Measurements from ENCODE around the gene CES4A. TPM values are rescaled to one million over a fixed set of nuclear protein-coding genes. Genes with fewer than 3 reads are reported as not detected.

CES4A gene
- total RNA-seq, 1 donor from 2014 or later = 4.6 TPM

DNA sequence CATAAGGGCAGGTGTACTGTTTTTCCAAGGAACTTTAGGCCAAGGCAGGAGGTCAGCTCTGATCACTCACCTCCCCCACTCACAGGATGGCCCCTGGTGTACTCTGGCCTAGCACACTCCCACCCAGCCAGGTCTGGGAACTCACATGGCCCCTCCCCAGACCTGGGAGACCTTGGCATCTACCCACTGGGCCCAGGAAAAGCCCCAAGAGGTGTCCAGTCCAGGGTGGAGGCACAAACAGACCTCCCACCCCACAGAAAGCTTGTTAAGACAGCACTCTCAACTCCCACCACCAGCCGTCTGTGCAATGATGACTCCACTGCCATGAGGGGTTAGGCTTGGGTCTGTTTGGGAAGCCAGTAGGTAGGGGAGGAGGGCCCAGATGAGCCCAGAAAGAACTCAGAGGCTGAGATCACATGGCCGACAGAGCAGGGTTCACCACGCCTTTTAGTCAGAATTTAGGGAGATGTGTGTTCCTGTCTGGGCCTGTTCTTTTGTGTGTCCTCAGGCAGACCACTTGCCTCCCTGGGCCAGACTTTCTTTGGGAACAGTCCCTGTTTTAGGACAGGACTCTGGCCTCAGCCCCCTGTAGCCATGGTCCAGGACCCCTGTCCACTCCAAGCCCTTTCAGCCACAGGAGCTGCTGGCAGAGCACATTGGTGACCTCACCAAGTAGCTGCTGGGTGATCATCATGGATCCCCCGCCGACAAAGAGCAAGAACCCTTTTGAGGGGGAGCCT, 28.5 kb downstream of the CES4A start:
- DNase-seq (ENCODE audit: low spot score, unreplicated experiment) = no peak
- H3K9me3 Mint-ChIP-seq (ENCODE audit: low read depth) = no peaks in the 10 kb centered on the region
- H3K27ac Mint-ChIP-seq = no peak overlapping the region
- H3K4me3 Mint-ChIP-seq (ENCODE audit: low read depth) = no peak overlapping the region
- no peaks in the 10 kb centered on the region for H3K36me3 Mint-ChIP-seq (ENCODE audit: insufficient read depth)
- H3K27me3 Mint-ChIP-seq = peaks cover 34% of the 10 kb centered on the region
- TF ChIP-seq, protein P1, sequence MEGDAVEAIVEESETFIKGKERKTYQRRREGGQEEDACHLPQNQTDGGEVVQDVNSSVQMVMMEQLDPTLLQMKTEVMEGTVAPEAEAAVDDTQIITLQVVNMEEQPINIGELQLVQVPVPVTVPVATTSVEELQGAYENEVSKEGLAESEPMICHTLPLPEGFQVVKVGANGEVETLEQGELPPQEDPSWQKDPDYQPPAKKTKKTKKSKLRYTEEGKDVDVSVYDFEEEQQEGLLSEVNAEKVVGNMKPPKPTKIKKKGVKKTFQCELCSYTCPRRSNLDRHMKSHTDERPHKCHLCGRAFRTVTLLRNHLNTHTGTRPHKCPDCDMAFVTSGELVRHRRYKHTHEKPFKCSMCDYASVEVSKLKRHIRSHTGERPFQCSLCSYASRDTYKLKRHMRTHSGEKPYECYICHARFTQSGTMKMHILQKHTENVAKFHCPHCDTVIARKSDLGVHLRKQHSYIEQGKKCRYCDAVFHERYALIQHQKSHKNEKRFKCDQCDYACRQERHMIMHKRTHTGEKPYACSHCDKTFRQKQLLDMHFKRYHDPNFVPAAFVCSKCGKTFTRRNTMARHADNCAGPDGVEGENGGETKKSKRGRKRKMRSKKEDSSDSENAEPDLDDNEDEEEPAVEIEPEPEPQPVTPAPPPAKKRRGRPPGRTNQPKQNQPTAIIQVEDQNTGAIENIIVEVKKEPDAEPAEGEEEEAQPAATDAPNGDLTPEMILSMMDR (IDR thresholded peaks at IDR 0.05; ENCODE audit: unreplicated experiment) = no peak
- peaks cover 1% of the 10 kb centered on the region for H3K4me1 Mint-ChIP-seq (ENCODE audit: low read depth)

GRCh38 chr16:67017421-67017750, 29.0 kb downstream of the CES4A start:
- no peak overlapping the region for H3K4me3 Mint-ChIP-seq (ENCODE audit: low read depth)
- DNase-seq (ENCODE audit: low spot score, unreplicated experiment) = no peak

DNA sequence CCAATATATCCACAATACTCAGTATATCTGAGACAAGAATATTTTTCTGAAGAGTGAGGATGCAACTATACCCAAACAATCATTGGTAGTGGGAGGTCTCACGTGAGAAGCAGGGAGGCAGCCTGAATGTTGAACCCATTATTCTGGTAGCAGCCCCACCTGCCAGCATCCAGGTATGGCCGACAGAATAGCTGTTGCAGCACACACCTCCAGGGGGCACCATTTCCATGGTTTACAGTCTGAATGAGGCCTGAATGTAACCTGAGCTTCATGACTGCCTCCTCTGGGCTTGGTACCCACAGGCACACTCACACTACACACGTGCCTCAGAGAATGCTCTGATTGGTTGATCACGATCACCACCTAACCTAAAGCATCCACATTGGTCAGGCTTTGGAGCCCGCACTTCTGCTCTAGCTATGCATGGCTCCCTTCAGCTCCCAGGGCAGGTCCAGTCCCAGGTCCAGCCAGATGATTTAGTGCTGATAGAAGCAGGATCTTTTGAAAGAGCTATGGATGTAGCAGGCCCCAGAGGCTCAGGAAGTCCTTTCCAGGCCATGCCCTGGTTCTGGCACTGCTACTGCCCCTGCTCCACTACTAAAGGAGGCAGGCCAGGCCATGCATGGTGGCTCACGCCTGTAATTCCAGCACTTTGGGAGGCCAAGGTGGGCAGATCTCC, 29.6 kb downstream of the CES4A start:
- Mint-ChIP-seq H3K27ac (no peak overlapping the region), H3K4me1 (ENCODE audit: low read depth) (peaks cover 8% of the 10 kb centered on the region), H3K27me3 (peaks cover 30% of the 10 kb centered on the region), H3K36me3 (ENCODE audit: insufficient read depth) (no peaks in the 10 kb centered on the region), H3K9me3 (ENCODE audit: low read depth) (no peaks in the 10 kb centered on the region), H3K4me3 (ENCODE audit: low read depth) (no peak overlapping the region)
- DNase-seq (ENCODE audit: low spot score, unreplicated experiment) = peak; percentile 78
- TF ChIP-seq, protein P1 (IDR thresholded peaks at IDR 0.05; ENCODE audit: unreplicated experiment) = peak; percentile 88

More at GRCh38 chr16:67017421-67017750, 29.0 kb downstream of the CES4A start:
- peaks cover 31% of the 10 kb centered on the region for H3K27me3 Mint-ChIP-seq
- H3K27ac Mint-ChIP-seq = no peak overlapping the region
- TF ChIP-seq, protein P1 (IDR thresholded peaks at IDR 0.05; ENCODE audit: unreplicated experiment) = no peak
- H3K36me3 Mint-ChIP-seq (ENCODE audit: insufficient read depth) = no peaks in the 10 kb centered on the region
- peaks cover 3% of the 10 kb centered on the region for H3K4me1 Mint-ChIP-seq (ENCODE audit: low read depth)
- H3K9me3 Mint-ChIP-seq (ENCODE audit: low read depth) = no peaks in the 10 kb centered on the region

- H3K4me1 Mint-ChIP-seq (ENCODE audit: low read depth) = peaks cover 12% of the 10 kb centered on the region
- H3K27me3 Mint-ChIP-seq = peaks cover 23% of the 10 kb centered on the region
- DNase-seq (ENCODE audit: low spot score, unreplicated experiment) = no peak
- H3K4me3 Mint-ChIP-seq (ENCODE audit: low read depth) = no peak overlapping the region
- H3K9me3 Mint-ChIP-seq (ENCODE audit: low read depth) = no peaks in the 10 kb centered on the region
- TF ChIP-seq, protein P1 (IDR thresholded peaks at IDR 0.05; ENCODE audit: unreplicated experiment) = no peak
- no peak overlapping the region for H3K27ac Mint-ChIP-seq
- no peaks in the 10 kb centered on the region for H3K36me3 Mint-ChIP-seq (ENCODE audit: insufficient read depth)
Measured at GRCh38 chr16:67019171-67019570, 30.8 kb downstream of the CES4A start.

DNA sequence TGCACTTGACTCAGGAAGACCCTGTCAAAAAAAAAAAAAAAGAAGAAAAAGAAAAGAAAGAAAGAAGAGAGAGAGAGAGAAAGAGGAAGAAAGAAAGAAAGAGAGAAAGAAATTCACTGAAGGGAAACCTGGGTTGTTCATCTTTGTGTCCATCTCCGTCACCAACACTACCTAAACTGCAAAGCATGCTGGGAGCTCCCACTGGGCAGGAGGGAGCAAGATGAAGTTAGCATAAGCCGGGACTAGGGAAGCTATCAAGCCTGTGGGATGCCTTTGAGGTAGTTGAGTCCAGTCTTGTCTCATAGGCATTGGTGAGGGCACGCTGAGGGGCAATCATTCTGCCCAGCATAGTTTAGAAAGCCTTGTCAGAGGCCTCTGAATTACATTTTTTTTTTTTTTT, 32.9 kb downstream of the CES4A start:
- DNase-seq (ENCODE audit: low spot score, unreplicated experiment) = no peak

More for the DNA sequence above, 32.9 kb downstream of the CES4A start:
- Mint-ChIP-seq H3K27ac (no peak overlapping the region), H3K9me3 (ENCODE audit: low read depth) (no peaks in the 10 kb centered on the region), H3K4me1 (ENCODE audit: low read depth) (peaks cover 22% of the 10 kb centered on the region), H3K4me3 (ENCODE audit: low read depth) (no peak overlapping the region), H3K36me3 (ENCODE audit: insufficient read depth) (no peaks in the 10 kb centered on the region), H3K27me3 (peaks cover 4% of the 10 kb centered on the region)
- TF ChIP-seq, protein P1 (IDR thresholded peaks at IDR 0.05; ENCODE audit: unreplicated experiment) = no peak
